BJ (cell line): ENCODE data around the gene NSG1. TPM values are rescaled to one million over a fixed set of nuclear protein-coding genes. Genes with fewer than 3 reads are reported as not detected.

Experiments used
- CTCF ChIA-PET: fragments of 350-600 bp; formaldehyde crosslinking; extraction: SDS; loops from one replicate; lab custom pipeline; 2021; ENCODE audit warnings: antibody characterized with exemption, inconsistent platforms; lab: Yijun Ruan, JAX
- POLR2A ChIA-PET: fragments of 300-600 bp; sonication (Branson Sonifier 250); formaldehyde crosslinking; extraction: SDS; loops from one replicate; lab custom pipeline; 2021; ENCODE audit warnings: antibody characterized with exemption; lab: Charles Lee
- DNase-seq: peaks from one replicate; pipeline ENCODE4 v3.0.0-alpha.2; 2011; ENCODE audit warnings: low read depth
- H3K27me3 ChIP-seq: 2 replicates; pipeline ENCODE4 v1.6.0; 2011; ENCODE audit warnings: low read length; ENCODE audit not compliant: control insufficient read depth, insufficient read depth
- H3K36me3 ChIP-seq: 2 replicates; pipeline ENCODE4 v1.5.1; 2011; ENCODE audit warnings: low read length; ENCODE audit not compliant: control insufficient read depth, insufficient read depth
- H3K4me3 ChIP-seq: 2 replicates; pipeline ENCODE4 v1.5.1; 2011; ENCODE audit warnings: low read depth, mild to moderate bottlenecking, control low read depth, low read length
- polyA plus RNA-seq: library from polyadenylated mRNA; depleted of rRNA; stranded (reverse); fragments of >200 nt; gene quantifications from 2 replicates; pipeline ENCODE4 v1.2.3, GENCODE V29; 2011
- TF ChIP-seq, protein P1 (sequence below): IDR thresholded peaks from 2 replicates; pipeline ENCODE4 v1.5.1; 2011; ENCODE audit warnings: low read depth, mild to moderate bottlenecking, control low read depth, inconsistent platforms, low read length, moderate library complexity; ENCODE audit not compliant: insufficient read depth

The NSG1 gene
- polyA plus RNA-seq, 1 experiment, result 0.17 TPM

DNA sequence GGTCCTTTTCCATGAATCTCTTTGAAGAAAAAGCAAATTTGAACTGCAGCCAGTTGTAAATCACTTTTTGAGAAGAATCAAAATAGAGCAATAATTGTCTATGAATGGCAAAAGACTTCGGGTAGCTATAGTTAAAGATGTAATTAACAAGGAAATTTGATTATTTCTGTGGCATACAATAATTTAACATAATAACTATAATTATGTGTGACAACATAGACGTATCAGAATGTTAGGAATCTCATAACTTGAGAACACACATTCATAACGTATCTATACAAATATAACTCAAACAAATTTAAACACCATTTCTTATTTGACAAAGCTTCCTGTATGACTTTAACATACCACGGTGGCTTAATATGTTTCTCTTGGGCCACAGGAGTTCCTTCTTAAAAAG lies 36.0 kb upstream of the NSG1 start:
- TF ChIP-seq, protein P1, sequence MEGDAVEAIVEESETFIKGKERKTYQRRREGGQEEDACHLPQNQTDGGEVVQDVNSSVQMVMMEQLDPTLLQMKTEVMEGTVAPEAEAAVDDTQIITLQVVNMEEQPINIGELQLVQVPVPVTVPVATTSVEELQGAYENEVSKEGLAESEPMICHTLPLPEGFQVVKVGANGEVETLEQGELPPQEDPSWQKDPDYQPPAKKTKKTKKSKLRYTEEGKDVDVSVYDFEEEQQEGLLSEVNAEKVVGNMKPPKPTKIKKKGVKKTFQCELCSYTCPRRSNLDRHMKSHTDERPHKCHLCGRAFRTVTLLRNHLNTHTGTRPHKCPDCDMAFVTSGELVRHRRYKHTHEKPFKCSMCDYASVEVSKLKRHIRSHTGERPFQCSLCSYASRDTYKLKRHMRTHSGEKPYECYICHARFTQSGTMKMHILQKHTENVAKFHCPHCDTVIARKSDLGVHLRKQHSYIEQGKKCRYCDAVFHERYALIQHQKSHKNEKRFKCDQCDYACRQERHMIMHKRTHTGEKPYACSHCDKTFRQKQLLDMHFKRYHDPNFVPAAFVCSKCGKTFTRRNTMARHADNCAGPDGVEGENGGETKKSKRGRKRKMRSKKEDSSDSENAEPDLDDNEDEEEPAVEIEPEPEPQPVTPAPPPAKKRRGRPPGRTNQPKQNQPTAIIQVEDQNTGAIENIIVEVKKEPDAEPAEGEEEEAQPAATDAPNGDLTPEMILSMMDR, result no peak
- ChIA-PET CTCF (no interaction called here), POLR2A (no interaction called here)
- no peak overlapping the region for H3K4me3 ChIP-seq
- 0 out of 2 replicates have a peak, but pooled peaks cover under 1% of the 10 kb centered on the region for H3K27me3 ChIP-seq
- no peaks in the 10 kb centered on the region for H3K36me3 ChIP-seq
- no peak for DNase-seq

DNA sequence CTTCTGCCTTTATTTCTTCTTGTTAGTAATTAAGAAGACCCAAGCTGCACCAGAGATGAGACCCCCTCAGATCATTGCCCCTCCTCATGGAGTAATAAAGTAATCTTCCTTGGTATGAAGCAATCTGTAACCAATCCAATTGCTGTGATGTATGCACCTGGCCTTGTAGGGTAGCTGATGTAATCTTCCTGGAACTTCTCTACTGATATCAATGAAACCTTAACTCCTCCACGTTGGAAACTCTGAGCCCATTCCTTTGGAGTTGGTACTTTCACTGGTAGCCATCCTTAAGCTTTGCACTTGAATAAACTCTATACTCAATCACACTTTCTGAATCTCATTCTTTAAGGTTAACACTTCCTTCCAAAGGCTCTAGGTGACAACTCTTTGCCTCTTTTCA lies 31.6 kb upstream of the NSG1 start:
- ChIA-PET CTCF (interaction anchor here (1.0 to 1.2 kb wide), 2 partner anchors 9 to 11 kb away, joined by 3 read pairs; no protein-coding TSS in a partner anchor), POLR2A (no interaction called here)
- no peak for DNase-seq
- TF ChIP-seq, protein P1, result no peak
- Histone ChIP-seq H3K36me3 (no peaks in the 10 kb centered on the region), H3K27me3 (peaks cover 15% of the 10 kb centered on the region), H3K4me3 (no peak overlapping the region)

DNA sequence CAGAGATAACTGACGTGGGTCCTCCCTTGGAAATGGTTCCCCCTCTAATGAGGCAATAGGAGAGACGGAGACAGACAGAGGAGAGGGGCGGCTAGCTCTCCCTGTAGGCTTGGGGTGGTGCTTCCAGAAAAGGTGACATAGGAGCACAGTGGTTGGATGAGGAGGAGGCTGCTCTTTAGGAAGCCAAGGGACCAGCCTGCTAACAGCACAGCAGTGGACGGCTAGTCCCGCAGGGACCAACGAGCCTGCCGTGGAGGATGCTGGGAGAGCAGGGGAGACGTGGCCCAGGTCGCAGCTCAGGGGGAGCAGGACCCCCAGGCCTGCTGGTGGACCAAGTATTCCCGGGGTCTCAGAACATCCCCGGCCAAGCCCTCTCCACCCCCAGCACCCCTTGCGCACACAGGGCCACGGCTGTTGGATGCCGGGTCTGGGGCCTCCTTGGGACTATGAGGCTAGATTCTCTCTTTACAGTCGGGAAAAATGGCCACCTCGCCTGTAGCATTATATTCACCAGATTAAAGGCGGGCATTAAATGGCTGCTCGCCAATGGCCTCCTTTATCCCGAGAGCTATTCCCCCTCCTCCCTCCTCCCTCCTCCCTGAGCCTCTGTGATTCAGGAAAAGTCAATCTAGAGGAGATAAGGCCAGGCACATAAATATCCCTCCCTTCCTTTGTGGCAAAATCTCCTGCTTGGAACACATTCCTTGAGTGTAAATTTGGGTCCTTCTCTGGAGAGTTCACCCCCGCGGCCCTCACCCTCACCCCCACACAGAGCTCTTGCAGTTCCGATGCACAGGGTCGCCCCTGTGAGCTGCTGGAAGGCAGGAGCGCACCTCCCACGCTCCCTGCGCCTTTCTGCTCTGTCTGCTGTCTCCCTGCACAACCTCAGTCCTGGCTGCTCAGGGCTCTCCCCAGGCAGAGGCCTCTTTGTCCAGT lies 30.5 kb upstream of the NSG1 start:
- ChIA-PET CTCF (interaction anchor here (1.2 kb wide), 1 partner anchor 8 kb away, joined by 3 read pairs; no protein-coding TSS in a partner anchor), POLR2A (no interaction called here)
- no peak for DNase-seq
- H3K36me3 ChIP-seq, result no peaks in the 10 kb centered on the region
- H3K27me3 ChIP-seq, result peaks cover 15% of the 10 kb centered on the region
- no peak overlapping the region for H3K4me3 ChIP-seq
- TF ChIP-seq, protein P1, result no peak

DNA sequence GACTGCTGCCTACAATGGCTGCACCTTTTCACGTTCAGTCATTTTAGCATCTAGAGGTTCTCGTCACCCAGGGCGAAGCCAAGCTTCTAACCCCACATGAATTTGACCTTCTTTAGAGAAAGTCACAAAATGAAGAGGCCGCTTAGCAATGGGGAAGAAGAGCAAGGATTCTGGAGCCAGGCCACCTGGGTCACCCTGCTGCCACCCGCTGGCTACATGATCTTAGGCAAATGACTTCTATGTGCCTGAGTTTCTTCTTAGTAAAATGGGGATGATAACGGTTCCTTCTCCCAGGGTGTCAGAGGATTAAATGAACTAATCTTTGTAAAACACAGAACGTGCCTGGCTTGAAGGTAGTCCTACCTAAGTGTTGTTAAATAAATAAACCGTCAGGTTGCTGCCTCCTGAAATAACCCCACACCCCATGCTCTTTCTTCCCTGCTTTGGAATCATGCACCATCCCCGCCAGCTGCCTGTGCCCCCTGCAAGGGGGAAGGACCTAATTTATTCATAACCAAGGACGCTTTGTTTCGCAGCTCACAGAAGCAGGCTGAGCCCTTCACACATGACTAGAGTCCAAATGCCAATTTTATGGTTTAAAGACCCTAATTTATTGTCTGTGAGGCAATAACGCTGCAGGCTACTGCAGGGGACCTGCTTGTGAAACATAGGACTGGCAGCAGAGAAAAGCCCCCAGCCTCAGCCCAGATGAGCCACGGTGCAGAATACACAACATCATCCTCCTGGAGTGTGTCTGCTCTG lies 28.6 kb upstream of the NSG1 start:
- Histone ChIP-seq H3K36me3 (no peaks in the 10 kb centered on the region), H3K27me3 (peaks cover 15% of the 10 kb centered on the region), H3K4me3 (no peak overlapping the region)
- CTCF ChIA-PET, result no interaction called here
- no peak for DNase-seq
- POLR2A ChIA-PET, result no interaction called here
- TF ChIP-seq, protein P1, result no peak

DNA sequence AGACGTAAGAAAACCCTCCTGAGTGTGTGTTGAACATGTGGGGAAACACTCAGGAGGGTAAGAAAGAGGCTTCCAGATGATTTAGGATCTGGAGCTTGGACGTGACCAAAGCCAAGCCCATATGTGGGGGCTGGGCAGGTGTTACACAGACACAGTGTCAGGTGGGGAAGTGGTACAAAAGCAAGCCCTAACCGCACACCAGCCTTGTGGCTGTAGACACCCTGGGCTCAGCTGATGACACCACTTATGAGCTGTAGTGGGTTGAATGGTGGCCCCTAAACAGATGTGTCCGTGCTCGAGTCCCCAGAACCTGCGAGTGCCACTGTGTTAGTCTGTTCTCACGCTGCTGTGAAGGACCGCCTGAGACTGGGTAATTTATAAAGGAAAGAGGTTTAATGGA lies 25.0 kb upstream of the NSG1 start:
- POLR2A ChIA-PET, result no interaction called here
- Histone ChIP-seq H3K36me3 (no peaks in the 10 kb centered on the region), H3K4me3 (no peak overlapping the region), H3K27me3 (peaks cover 19% of the 10 kb centered on the region)
- TF ChIP-seq, protein P1, result no peak
- DNase-seq, result no peak
- CTCF ChIA-PET, result no interaction called here
